HepG2 (cell line): ENCODE measurements around the gene PAFAH1B2. TPM values are rescaled to one million over a fixed set of nuclear protein-coding genes. Genes with fewer than 3 reads are reported as not detected.

Experiments
- CEBPB ChIP-seq: IDR thresholded peaks from 2 replicates; pipeline ENCODE4 v1.6.1; 2011; ENCODE audit warnings: low read depth, low read length, improper control_type of control experiment, borderline replicate concordance
- FOXK2 ChIP-seq: fragments of 450-650 bp; IDR thresholded peaks from 2 replicates; pipeline ENCODE4 v1.6.1; 2016
- KLF16 ChIP-seq, 2 experiments: sonication (generic) in 1 of 2; formaldehyde crosslinking in 1 of 2; IDR thresholded peaks; 2 replicates each; pipeline versions ENCODE4 v1.6.1 to v1.8.0; 2016 to 2023; ENCODE audit warnings: missing genetic modification reagents in 2 of 2, missing compliant biosample characterization in 1 of 2
- NCOR1 ChIP-seq: fragments of 200-600 bp; sonication (generic); IDR thresholded peaks from 2 replicates; pipeline ENCODE4 v1.7.0; 2017; ENCODE audit warnings: antibody characterized with exemption, low read length, borderline replicate concordance
- NFKBIZ ChIP-seq: IDR thresholded peaks from 2 replicates; pipeline ENCODE4 v1.6.1; 2018; ENCODE audit warnings: missing genetic modification reagents, missing compliant biosample characterization
- SAP130 ChIP-seq: IDR thresholded peaks from 2 replicates; pipeline ENCODE4 v1.6.1; 2016; ENCODE audit warnings: low read depth
- TCF7 ChIP-seq: sonication (generic); IDR thresholded peaks from 2 replicates; pipeline ENCODE4 v1.6.1; 2016; ENCODE audit warnings: antibody characterized with exemption, low read depth
- ZFP36 ChIP-seq: fragments of 150-350 bp; IDR thresholded peaks from 2 replicates; pipeline ENCODE4 v1.6.1; 2018; ENCODE audit warnings: borderline replicate concordance, low read length, low read depth; ENCODE audit not compliant: partially characterized antibody
- ZNF609 ChIP-seq: sonication (generic); formaldehyde crosslinking; IDR thresholded peaks from 2 replicates; pipeline ENCODE4 v1.4.0; 2020; ENCODE audit warnings: mild to moderate bottlenecking, missing genetic modification reagents, borderline replicate concordance
- polyA plus RNA-seq, 8 experiments: library from polyadenylated mRNA; depleted of rRNA in 3 of 8; stranded (reverse) in 7 of 8; unstranded in 1 of 8; fragments of >200 nt; fragmentation: Illumina TruSeq in 4 of 8; extraction: Trizol in 4 of 8; gene quantifications; 2 replicates each; pipeline versions ENCODE4 v1.2.1 to v1.2.3, GENCODE V29; 2011 to 2016; ENCODE audit warnings: low read depth in 4 of 8, missing spikeins in 1 of 8, mixed read lengths in 1 of 8; ENCODE audit not compliant: insufficient read depth in 1 of 8
- total RNA-seq, 5 experiments: library from RNA; depleted of rRNA; stranded (reverse); fragments of >200 nt; fragmentation: Illumina TruSeq; extraction: Trizol; gene quantifications; 2 replicates each; pipeline ENCODE4 v1.2.3, GENCODE V29; 2016; ENCODE audit warnings: low read depth in 1 of 5
- TF ChIP-seq, protein P1 (sequence below): sonication (generic); formaldehyde crosslinking; IDR thresholded peaks from 2 replicates; pipeline ENCODE4 v1.4.0; 2020; ENCODE audit warnings: missing genetic modification reagents, mild to moderate bottlenecking, borderline replicate concordance
- TF ChIP-seq, protein P2 (sequence below): sonication (generic); formaldehyde crosslinking; IDR thresholded peaks from 2 replicates; pipeline ENCODE4 v1.5.0; 2020; ENCODE audit warnings: mild to moderate bottlenecking, missing genetic modification reagents
- TF ChIP-seq, protein P3 (sequence below): IDR thresholded peaks from 2 replicates; pipeline ENCODE4 v1.6.1; 2016; ENCODE audit warnings: low read depth, missing genetic modification reagents, missing compliant biosample characterization

The PAFAH1B2 gene
- total and polyA plus RNA-seq, 2 of the 13 experiments (the other 11 are each of a cell fraction or from before 2014, with no cell fraction given), result 28.8 to 104 TPM

DNA sequence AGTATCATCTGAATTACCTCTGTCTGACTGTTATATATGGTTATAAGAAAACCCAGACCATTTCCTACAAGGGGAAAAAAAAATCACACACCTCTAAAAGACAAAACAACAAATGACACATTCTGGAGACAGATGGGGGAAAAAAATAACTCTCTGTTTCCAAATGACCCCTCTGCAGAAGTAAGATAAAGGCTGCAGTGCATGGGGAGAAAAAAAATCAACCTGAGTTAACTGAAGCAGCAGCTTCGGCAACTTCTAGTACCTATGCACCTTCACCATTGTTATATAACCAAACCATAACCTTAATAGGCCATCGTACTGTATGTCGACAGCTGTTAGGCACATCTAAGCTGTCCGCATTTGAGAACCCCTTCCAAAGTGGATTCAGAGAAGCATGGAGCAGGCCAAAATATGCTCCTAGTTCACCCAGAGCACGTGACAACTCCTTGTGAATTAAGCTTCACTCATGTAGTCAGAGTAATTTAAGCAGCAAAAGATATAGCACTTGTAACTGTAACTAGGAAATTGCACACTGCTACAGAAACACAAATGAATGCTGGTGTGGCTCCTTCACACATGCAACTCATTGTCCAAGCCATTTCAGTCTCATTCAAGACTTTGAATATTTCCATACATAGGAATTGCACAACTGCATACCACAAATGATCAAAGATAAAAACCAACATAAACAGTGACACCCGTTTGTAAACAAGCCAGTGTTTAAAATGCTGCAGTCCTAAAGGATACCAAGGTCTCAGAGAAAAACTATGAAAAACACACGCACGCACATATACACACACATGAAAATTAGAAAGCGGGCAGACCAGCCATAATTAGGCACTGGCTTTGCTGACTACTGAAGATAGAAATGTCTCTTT lies 48.6 kb upstream of the PAFAH1B2 start (continued):
- TF ChIP-seq ZNF609 (CRISPR knock-in tag) (peak; percentile 81; the same call in 1 of the 2 replicates), SAP130 (CRISPR knock-in tag) (peak; percentile 76), NFKBIZ (CRISPR knock-in tag) (0 out of 2 replicates have a peak, but pooled peaks have one; percentile 53), ZFP36 (no peak), TCF7 (peak; percentile 84), CEBPB (peak; percentile 95), FOXK2 (peak; percentile 89), NCOR1 (peak; percentile 87; the same call in 1 of the 2 replicates), KLF16 (CRISPR knock-in tag; IDR thresholded peaks at IDR 0.05) (peak in 1 of 2 experiments; percentile 74; a peak in 2 of 4 replicates)
- TF ChIP-seq, protein P1, sequence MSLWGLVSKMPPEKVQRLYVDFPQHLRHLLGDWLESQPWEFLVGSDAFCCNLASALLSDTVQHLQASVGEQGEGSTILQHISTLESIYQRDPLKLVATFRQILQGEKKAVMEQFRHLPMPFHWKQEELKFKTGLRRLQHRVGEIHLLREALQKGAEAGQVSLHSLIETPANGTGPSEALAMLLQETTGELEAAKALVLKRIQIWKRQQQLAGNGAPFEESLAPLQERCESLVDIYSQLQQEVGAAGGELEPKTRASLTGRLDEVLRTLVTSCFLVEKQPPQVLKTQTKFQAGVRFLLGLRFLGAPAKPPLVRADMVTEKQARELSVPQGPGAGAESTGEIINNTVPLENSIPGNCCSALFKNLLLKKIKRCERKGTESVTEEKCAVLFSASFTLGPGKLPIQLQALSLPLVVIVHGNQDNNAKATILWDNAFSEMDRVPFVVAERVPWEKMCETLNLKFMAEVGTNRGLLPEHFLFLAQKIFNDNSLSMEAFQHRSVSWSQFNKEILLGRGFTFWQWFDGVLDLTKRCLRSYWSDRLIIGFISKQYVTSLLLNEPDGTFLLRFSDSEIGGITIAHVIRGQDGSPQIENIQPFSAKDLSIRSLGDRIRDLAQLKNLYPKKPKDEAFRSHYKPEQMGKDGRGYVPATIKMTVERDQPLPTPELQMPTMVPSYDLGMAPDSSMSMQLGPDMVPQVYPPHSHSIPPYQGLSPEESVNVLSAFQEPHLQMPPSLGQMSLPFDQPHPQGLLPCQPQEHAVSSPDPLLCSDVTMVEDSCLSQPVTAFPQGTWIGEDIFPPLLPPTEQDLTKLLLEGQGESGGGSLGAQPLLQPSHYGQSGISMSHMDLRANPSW (CRISPR knock-in tag), result peak; percentile 45; the same call in 1 of the 2 replicates
- TF ChIP-seq, protein P2, sequence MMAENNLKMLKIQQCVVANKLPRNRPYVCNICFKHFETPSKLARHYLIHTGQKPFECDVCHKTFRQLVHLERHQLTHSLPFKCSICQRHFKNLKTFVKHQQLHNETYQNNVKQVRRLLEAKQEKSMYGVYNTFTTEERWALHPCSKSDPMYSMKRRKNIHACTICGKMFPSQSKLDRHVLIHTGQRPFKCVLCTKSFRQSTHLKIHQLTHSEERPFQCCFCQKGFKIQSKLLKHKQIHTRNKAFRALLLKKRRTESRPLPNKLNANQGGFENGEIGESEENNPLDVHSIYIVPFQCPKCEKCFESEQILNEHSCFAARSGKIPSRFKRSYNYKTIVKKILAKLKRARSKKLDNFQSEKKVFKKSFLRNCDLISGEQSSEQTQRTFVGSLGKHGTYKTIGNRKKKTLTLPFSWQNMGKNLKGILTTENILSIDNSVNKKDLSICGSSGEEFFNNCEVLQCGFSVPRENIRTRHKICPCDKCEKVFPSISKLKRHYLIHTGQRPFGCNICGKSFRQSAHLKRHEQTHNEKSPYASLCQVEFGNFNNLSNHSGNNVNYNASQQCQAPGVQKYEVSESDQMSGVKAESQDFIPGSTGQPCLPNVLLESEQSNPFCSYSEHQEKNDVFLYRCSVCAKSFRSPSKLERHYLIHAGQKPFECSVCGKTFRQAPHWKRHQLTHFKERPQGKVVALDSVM (CRISPR knock-in tag), result 0 out of 2 replicates have a peak, but pooled peaks have one; percentile 5
- TF ChIP-seq, protein P3, sequence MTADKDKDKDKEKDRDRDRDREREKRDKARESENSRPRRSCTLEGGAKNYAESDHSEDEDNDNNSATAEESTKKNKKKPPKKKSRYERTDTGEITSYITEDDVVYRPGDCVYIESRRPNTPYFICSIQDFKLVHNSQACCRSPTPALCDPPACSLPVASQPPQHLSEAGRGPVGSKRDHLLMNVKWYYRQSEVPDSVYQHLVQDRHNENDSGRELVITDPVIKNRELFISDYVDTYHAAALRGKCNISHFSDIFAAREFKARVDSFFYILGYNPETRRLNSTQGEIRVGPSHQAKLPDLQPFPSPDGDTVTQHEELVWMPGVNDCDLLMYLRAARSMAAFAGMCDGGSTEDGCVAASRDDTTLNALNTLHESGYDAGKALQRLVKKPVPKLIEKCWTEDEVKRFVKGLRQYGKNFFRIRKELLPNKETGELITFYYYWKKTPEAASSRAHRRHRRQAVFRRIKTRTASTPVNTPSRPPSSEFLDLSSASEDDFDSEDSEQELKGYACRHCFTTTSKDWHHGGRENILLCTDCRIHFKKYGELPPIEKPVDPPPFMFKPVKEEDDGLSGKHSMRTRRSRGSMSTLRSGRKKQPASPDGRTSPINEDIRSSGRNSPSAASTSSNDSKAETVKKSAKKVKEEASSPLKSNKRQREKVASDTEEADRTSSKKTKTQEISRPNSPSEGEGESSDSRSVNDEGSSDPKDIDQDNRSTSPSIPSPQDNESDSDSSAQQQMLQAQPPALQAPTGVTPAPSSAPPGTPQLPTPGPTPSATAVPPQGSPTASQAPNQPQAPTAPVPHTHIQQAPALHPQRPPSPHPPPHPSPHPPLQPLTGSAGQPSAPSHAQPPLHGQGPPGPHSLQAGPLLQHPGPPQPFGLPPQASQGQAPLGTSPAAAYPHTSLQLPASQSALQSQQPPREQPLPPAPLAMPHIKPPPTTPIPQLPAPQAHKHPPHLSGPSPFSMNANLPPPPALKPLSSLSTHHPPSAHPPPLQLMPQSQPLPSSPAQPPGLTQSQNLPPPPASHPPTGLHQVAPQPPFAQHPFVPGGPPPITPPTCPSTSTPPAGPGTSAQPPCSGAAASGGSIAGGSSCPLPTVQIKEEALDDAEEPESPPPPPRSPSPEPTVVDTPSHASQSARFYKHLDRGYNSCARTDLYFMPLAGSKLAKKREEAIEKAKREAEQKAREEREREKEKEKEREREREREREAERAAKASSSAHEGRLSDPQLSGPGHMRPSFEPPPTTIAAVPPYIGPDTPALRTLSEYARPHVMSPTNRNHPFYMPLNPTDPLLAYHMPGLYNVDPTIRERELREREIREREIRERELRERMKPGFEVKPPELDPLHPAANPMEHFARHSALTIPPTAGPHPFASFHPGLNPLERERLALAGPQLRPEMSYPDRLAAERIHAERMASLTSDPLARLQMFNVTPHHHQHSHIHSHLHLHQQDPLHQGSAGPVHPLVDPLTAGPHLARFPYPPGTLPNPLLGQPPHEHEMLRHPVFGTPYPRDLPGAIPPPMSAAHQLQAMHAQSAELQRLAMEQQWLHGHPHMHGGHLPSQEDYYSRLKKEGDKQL, result peak; percentile 86; the same call in 1 of the 2 replicates
